ENCODE data around the gene LMCD1.

DNA sequence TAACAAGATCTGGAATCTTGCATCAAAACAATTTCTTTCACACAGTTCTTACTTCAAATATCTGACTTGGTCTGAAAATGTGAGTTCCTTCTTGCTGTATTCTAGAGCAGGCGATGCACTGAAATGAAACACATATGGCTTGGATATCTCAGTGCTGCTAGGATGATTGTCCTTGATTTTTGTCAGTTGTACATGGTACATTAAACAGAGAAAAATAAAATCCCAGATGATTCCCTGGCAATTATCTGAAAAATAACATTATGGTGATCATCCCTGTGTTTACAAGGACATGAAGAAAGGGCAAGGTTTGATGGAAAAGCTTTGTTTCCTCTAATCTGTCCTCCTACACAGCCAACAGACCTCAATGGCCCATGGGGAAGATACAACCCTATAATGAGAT lies 10.6 kb downstream of the LMCD1 start:
- TF ChIP-seq, protein P1, sequence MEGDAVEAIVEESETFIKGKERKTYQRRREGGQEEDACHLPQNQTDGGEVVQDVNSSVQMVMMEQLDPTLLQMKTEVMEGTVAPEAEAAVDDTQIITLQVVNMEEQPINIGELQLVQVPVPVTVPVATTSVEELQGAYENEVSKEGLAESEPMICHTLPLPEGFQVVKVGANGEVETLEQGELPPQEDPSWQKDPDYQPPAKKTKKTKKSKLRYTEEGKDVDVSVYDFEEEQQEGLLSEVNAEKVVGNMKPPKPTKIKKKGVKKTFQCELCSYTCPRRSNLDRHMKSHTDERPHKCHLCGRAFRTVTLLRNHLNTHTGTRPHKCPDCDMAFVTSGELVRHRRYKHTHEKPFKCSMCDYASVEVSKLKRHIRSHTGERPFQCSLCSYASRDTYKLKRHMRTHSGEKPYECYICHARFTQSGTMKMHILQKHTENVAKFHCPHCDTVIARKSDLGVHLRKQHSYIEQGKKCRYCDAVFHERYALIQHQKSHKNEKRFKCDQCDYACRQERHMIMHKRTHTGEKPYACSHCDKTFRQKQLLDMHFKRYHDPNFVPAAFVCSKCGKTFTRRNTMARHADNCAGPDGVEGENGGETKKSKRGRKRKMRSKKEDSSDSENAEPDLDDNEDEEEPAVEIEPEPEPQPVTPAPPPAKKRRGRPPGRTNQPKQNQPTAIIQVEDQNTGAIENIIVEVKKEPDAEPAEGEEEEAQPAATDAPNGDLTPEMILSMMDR (IDR thresholded peaks at IDR 0.05) = no peak
- no peak for TF ChIP-seq SREBF2 (IDR thresholded peaks at IDR 0.05)
- TF ChIP-seq POLR2A (IDR thresholded peaks at IDR 0.05; ENCODE audit: low read length) = no peak
- no peak for TF ChIP-seq MAZ (IDR thresholded peaks at IDR 0.05; ENCODE audit: borderline replicate concordance, low read depth, low read length)
- TF ChIP-seq ZFP36 (IDR thresholded peaks at IDR 0.05; ENCODE audit: borderline replicate concordance, partially characterized antibody) = no peak
- TF ChIP-seq, protein P2, sequence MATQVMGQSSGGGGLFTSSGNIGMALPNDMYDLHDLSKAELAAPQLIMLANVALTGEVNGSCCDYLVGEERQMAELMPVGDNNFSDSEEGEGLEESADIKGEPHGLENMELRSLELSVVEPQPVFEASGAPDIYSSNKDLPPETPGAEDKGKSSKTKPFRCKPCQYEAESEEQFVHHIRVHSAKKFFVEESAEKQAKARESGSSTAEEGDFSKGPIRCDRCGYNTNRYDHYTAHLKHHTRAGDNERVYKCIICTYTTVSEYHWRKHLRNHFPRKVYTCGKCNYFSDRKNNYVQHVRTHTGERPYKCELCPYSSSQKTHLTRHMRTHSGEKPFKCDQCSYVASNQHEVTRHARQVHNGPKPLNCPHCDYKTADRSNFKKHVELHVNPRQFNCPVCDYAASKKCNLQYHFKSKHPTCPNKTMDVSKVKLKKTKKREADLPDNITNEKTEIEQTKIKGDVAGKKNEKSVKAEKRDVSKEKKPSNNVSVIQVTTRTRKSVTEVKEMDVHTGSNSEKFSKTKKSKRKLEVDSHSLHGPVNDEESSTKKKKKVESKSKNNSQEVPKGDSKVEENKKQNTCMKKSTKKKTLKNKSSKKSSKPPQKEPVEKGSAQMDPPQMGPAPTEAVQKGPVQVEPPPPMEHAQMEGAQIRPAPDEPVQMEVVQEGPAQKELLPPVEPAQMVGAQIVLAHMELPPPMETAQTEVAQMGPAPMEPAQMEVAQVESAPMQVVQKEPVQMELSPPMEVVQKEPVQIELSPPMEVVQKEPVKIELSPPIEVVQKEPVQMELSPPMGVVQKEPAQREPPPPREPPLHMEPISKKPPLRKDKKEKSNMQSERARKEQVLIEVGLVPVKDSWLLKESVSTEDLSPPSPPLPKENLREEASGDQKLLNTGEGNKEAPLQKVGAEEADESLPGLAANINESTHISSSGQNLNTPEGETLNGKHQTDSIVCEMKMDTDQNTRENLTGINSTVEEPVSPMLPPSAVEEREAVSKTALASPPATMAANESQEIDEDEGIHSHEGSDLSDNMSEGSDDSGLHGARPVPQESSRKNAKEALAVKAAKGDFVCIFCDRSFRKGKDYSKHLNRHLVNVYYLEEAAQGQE (IDR thresholded peaks at IDR 0.05) = no peak
- no peak for TF ChIP-seq FOSL2 (IDR thresholded peaks at IDR 0.05)
- no peak for TF ChIP-seq FOSL2 (CRISPR knock-in tag; IDR thresholded peaks at IDR 0.05)
- TF ChIP-seq TP53 (CRISPR knock-in tag; IDR thresholded peaks at IDR 0.05) = no peak
- no peak for TF ChIP-seq PHF8 (IDR thresholded peaks at IDR 0.05; ENCODE audit: borderline replicate concordance, low read depth)
- no peak for TF ChIP-seq MAFK (IDR thresholded peaks at IDR 0.05; ENCODE audit: partially characterized antibody)
